HCT116 (cell line): ENCODE data around the gene PINK1. TPM values are rescaled to one million over a fixed set of nuclear protein-coding genes. Genes with fewer than 3 reads are reported as not detected.

Experiments used
- ATAC-seq: fragments of 200-7000 bp; cut with Tn5 transposase; 2 replicates; pipeline ENCODE4 v1.9.1; 2020; ENCODE audit warnings: mild to moderate bottlenecking, moderate library complexity
- BruUV-seq: library from RNA; stranded (reverse); fragments of 400-500 nt; replicated peaks from 2 replicates; lab custom pipeline; 2021; lab: Mats Ljungman, UMichigan
- CTCF ChIA-PET: fragments of 300-600 bp; sonication (Branson Sonifier 250); formaldehyde crosslinking; loops from one replicate; lab custom pipeline; 2021; ENCODE audit warnings: antibody characterized with exemption; lab: Charles Lee
- POLR2A ChIA-PET: fragments of 300-600, 350-600 bp; sonication (Branson Sonifier 250); formaldehyde crosslinking; loops from one replicate; lab custom pipeline; 2021; ENCODE audit warnings: antibody characterized with exemption; lab: Charles Lee
- RAD21 ChIA-PET, 2 experiments: fragments of 300-600 bp; sonication (Branson Sonifier 250); formaldehyde crosslinking; loops; one replicate each; lab custom pipeline; 2023; ENCODE audit warnings: low total read pairs in 2 of 2; ENCODE audit not compliant: uncharacterized antibody in 2 of 2, unreplicated experiment in 2 of 2, low non-redundant PET in 1 of 2; lab: Charles Lee
- DNase-seq: peaks from one replicate; pipeline ENCODE4 v3.0.0-alpha.2; 2010; ENCODE audit warnings: low read depth, low spot score
- H2AFZ ChIP-seq: fragments of 200-600 bp; shearing (Covaris generic), sonication (generic); 2 replicates; pipeline ENCODE4 v1.6.1; 2017; ENCODE audit warnings: low read depth, mixed run types, mixed read lengths, antibody characterized with exemption, low read length; ENCODE audit not compliant: poor library complexity, severe bottlenecking
- H3K27ac ChIP-seq: 2 replicates; pipeline ENCODE4 v1.5.1; 2012; ENCODE audit warnings: low read depth, low read length
- H3K27me3 ChIP-seq: fragments of 200-600 bp; sonication (generic); 2 replicates; pipeline ENCODE4 v1.6.1; 2016; ENCODE audit warnings: mixed run types, low read length, mixed read lengths; ENCODE audit not compliant: insufficient read depth
- H3K36me3 ChIP-seq, 2 experiments: fragments of 200-500 bp in 1 of 2; fragments of 200-600 bp in 1 of 2; sonication (Bioruptor generic) in 1 of 2; sonication (generic) in 1 of 2; 2 replicates each; pipeline versions ENCODE4 v1.5.1 to v1.6.1; 2014 to 2016; ENCODE audit warnings: low read length in 2 of 2, inconsistent platforms in 1 of 2, mixed read lengths in 1 of 2, mixed run types in 1 of 2; ENCODE audit not compliant: insufficient read depth in 2 of 2, control insufficient read depth in 1 of 2
- H3K4me1 ChIP-seq, 2 experiments: fragments of 200-600 bp in 1 of 2; sonication (generic) in 1 of 2; 2 replicates each; pipeline versions ENCODE4 v1.5.1 to v1.6.1; 2012 to 2017; ENCODE audit warnings: low read length in 2 of 2, inconsistent platforms in 1 of 2, mild to moderate bottlenecking in 1 of 2, mixed read lengths in 1 of 2, mixed run types in 1 of 2, moderate library complexity in 1 of 2; ENCODE audit not compliant: insufficient read depth in 2 of 2, control insufficient read depth in 1 of 2
- H3K4me2 ChIP-seq: fragments of 200-600 bp; sonication (generic); 2 replicates; pipeline ENCODE4 v1.6.1; 2017; ENCODE audit warnings: mixed run types, low read length, mixed read lengths
- H3K4me3 ChIP-seq, 2 experiments: fragments of 200-600 bp in 1 of 2; sonication (generic) in 1 of 2; replicated peaks in 1 of 2; 2 replicates each; pipeline ENCODE4 v1.5.1; 2011 to 2016; ENCODE audit warnings: low read length in 2 of 2, control low read depth in 1 of 2, low read depth in 1 of 2, mild to moderate bottlenecking in 1 of 2, mixed read lengths in 1 of 2, mixed run types in 1 of 2
- H3K79me2 ChIP-seq: fragments of 200-600 bp; sonication (generic); 2 replicates; pipeline ENCODE4 v1.6.1; 2017; ENCODE audit warnings: mild to moderate bottlenecking, mixed run types, low read length, moderate library complexity, mixed read lengths; ENCODE audit not compliant: insufficient read depth
- H3K9ac ChIP-seq: fragments of 200-600 bp; sonication (generic); 2 replicates; pipeline ENCODE4 v1.6.1; 2016; ENCODE audit warnings: low read length, mixed read lengths
- H3K9me2 ChIP-seq: fragments of 200-600 bp; sonication (generic), shearing (Covaris generic); 2 replicates; pipeline ENCODE4 v1.6.1; 2017; ENCODE audit warnings: mixed run types, mild to moderate bottlenecking, moderate library complexity; ENCODE audit not compliant: insufficient read depth
- H3K9me3 ChIP-seq, 2 experiments: fragments of 200-500 bp in 1 of 2; fragments of 200-600 bp in 1 of 2; sonication (Bioruptor generic) in 1 of 2; sonication (generic) in 1 of 2; 2 replicates each; pipeline ENCODE4 v1.6.1; 2014 to 2017; ENCODE audit warnings: low read length in 2 of 2, mixed read lengths in 2 of 2, inconsistent platforms in 1 of 2, low read depth in 1 of 2, mild to moderate bottlenecking in 1 of 2, mixed run types in 1 of 2, moderate library complexity in 1 of 2; ENCODE audit not compliant: control insufficient read depth in 1 of 2, insufficient read depth in 1 of 2
- H4K20me1 ChIP-seq: fragments of 200-600 bp; sonication (generic), shearing (Covaris generic); 2 replicates; pipeline ENCODE4 v1.6.1; 2017; ENCODE audit warnings: mixed run types, mild to moderate bottlenecking, moderate library complexity; ENCODE audit not compliant: insufficient read depth
- ATF3 ChIP-seq: IDR thresholded peaks from 2 replicates; pipeline ENCODE4 v1.6.1; 2012
- CEBPB ChIP-seq: IDR thresholded peaks from 2 replicates; pipeline ENCODE4 v1.6.1; 2012; ENCODE audit warnings: low read depth
- ELF1 ChIP-seq: IDR thresholded peaks from 2 replicates; pipeline ENCODE4 v1.6.1; 2012; ENCODE audit warnings: low read depth, borderline replicate concordance
- FOSL1 ChIP-seq: IDR thresholded peaks from 2 replicates; pipeline ENCODE4 v1.6.1; 2012; ENCODE audit warnings: low read depth
- JUND ChIP-seq: IDR thresholded peaks from 2 replicates; pipeline ENCODE4 v1.6.1; 2012
- MAX ChIP-seq: IDR thresholded peaks from 2 replicates; pipeline ENCODE4 v1.6.1; 2012
- POLR2A ChIP-seq: IDR thresholded peaks from 2 replicates; pipeline ENCODE4 v1.7.0; 2011; ENCODE audit warnings: borderline replicate concordance; ENCODE audit not compliant: insufficient read depth, insufficient read length; ENCODE audit errors: extremely low read depth
- POLR2AphosphoS5 ChIP-seq: IDR thresholded peaks from 2 replicates; pipeline ENCODE4 v1.6.1; 2011; ENCODE audit warnings: mild to moderate bottlenecking, low read depth, low read length, moderate library complexity
- RAD21 ChIP-seq: IDR thresholded peaks from 2 replicates; pipeline ENCODE4 v1.6.1; 2012; ENCODE audit warnings: low read depth, mild to moderate bottlenecking
- REST ChIP-seq: IDR thresholded peaks from 2 replicates; pipeline ENCODE4 v1.6.1; 2012; ENCODE audit warnings: low read depth
- SIN3A ChIP-seq: IDR thresholded peaks from 2 replicates; pipeline ENCODE4 v1.6.1; 2012; ENCODE audit warnings: low read depth
- SP1 ChIP-seq: IDR thresholded peaks from 2 replicates; pipeline ENCODE4 v1.6.1; 2012; ENCODE audit warnings: low read depth
- SRF ChIP-seq: IDR thresholded peaks from 2 replicates; pipeline ENCODE4 v1.6.1; 2012; ENCODE audit warnings: low read depth
- YY1 ChIP-seq: IDR thresholded peaks from 2 replicates; pipeline ENCODE4 v1.6.1; 2011; ENCODE audit warnings: low read length, low read depth, moderate library complexity, mild to moderate bottlenecking; ENCODE audit not compliant: insufficient replicate concordance; ENCODE audit errors: extremely low read depth
- ZFX ChIP-seq: fragments of 450-650 bp; IDR thresholded peaks from 2 replicates; pipeline ENCODE4 v1.6.1; 2017
- ZNF274 ChIP-seq: fragments of 200-500 bp; sonication (Bioruptor generic); IDR thresholded peaks from 2 replicates; pipeline ENCODE4 v1.6.1; 2014; ENCODE audit warnings: mild to moderate bottlenecking, low read depth, low read length, inconsistent platforms
- intact Hi-C: fragments of 100-400 bp; cut with micrococcal nuclease; formaldehyde crosslinking; loops from 2 replicates; pipeline ENCODE4 v1.10.0; 2022
- total RNA-seq: library from RNA; stranded (reverse); gene quantifications from one replicate; pipeline ENCODE4 v1.2.1, GENCODE V29; 2021; ENCODE audit not compliant: unreplicated experiment

PINK1 gene
- total RNA-seq, 1 experiment from 2014 or later = 29.4 TPM

- Histone ChIP-seq H3K27ac (peak overlapping the region; percentile 42; the same call in 1 of the 2 replicates), H3K4me2 (peak overlapping the region; percentile 82), H2AFZ (peak overlapping the region; percentile 89), H3K79me2 (no peaks in the 10 kb centered on the region), H3K9me3 (no peaks in the 10 kb centered on the region; a peak in 1 of 4 replicates), H4K20me1 (no peaks in the 10 kb centered on the region), H3K36me3 (no peaks in the 10 kb centered on the region), H3K4me1 (peaks cover 8 to 22% of the 10 kb centered on the region in 2 experiments), H3K27me3 (no peaks in the 10 kb centered on the region), H3K4me3 (peak overlapping the region; percentile 60 to 61), H3K9me2 (no peaks in the 10 kb centered on the region), H3K9ac (peak overlapping the region; percentile 54)
- TF ChIP-seq JUND (0 out of 2 replicates have a peak, but pooled peaks have one; percentile 7), SP1 (peak; percentile 22; the same call in 1 of the 2 replicates), YY1 (no peak), CEBPB (no peak; the same call in 1 of the 2 replicates)
- no TSS peak for BruUV-seq
- no peak for DNase-seq
- ATAC-seq = peak; percentile 79
- POLR2A ChIA-PET = interaction anchor here (2.0 to 2.3 kb wide), 2 partner anchors 59 to 111 kb away, joined by 5 to 10 read pairs; no protein-coding TSS in a partner anchor
- CTCF ChIA-PET = interaction anchor here (1.1 to 5.6 kb wide), 5 partner anchors 12 to 561 kb away, joined by 5 to 74 read pairs (median 10); partner anchors contain the start of gene CDA
- RAD21 ChIA-PET = interaction anchor here (0.6 to 2.9 kb wide), 4 partner anchors 59 to 120 kb away, joined by 3 to 23 read pairs (median 12); no protein-coding TSS in a partner anchor
- intact Hi-C loops = loop anchor here (5.0 to 10.0 kb wide), 2 partner anchors 202 to 420 kb away; no protein-coding TSS in a partner anchor
Measured at GRCh38 chr1:20634594-20635084, 1.4 kb downstream of the PINK1 start.

GRCh38 chr1:20636785-20637347, 3.6 kb downstream of the PINK1 start:
- Histone ChIP-seq H3K9me3 (no peaks in the 10 kb centered on the region), H3K27ac (no peak overlapping the region), H3K4me2 (no peak overlapping the region), H4K20me1 (no peaks in the 10 kb centered on the region), H3K9ac (no peak overlapping the region), H3K4me3 (no peak overlapping the region), H3K79me2 (no peaks in the 10 kb centered on the region), H2AFZ (no peak overlapping the region), H3K9me2 (no peaks in the 10 kb centered on the region), H3K4me1 (peaks cover 8 to 22% of the 10 kb centered on the region in 2 experiments), H3K36me3 (no peaks in the 10 kb centered on the region), H3K27me3 (no peaks in the 10 kb centered on the region)
- ChIA-PET RAD21 (no interaction called here), POLR2A (no interaction called here), CTCF (interaction anchor here (5.6 kb wide), 1 partner anchor 61 kb away, joined by 74 read pairs; no protein-coding TSS in a partner anchor)
- ATAC-seq (no peak), DNase-seq (no peak)
- intact Hi-C loops = loop anchor here (10.0 kb wide), 1 partner anchor 422 kb away; no protein-coding TSS in a partner anchor
- BruUV-seq = no TSS peak
- TF ChIP-seq POLR2A (no peak), ZNF274 (no peak), MAX (no peak), ELF1 (no peak), JUND (no peak), SIN3A (no peak), FOSL1 (no peak), CEBPB (no peak), ATF3 (no peak), RAD21 (no peak), REST (no peak), ZFX (no peak), POLR2AphosphoS5 (no peak), SP1 (no peak), SRF (no peak)
